ENCODE data around the gene GLRA3.

GRCh38 chr4:174847801-174848427 lies 18.9 kb upstream of the GLRA3 start:
- no peak for TF ChIP-seq POLR2A (IDR thresholded peaks at IDR 0.05)
- no peak for TF ChIP-seq CTCF (IDR thresholded peaks at IDR 0.05)
- no peak for TF ChIP-seq EP300 (IDR thresholded peaks at IDR 0.05)

All from tibial nerve (tissue), 4 donors.